Keratinocyte (primary cell): ENCODE results near the gene CDK14. TPM values are rescaled to one million over a fixed set of nuclear protein-coding genes. Genes with fewer than 3 reads are reported as not detected.

Experiments
- DNase-seq: peaks from one replicate; pipeline ENCODE4 v3.0.0-alpha.2; 2011; ENCODE audit warnings: low read depth, missing footprints, low spot score
- FAIRE-seq: peaks from 2 replicates; lab custom pipeline; 2011; peaks lifted over from hg19 to GRCh38; lab: Jason Lieb, UNC
- H2AFZ ChIP-seq: 2 replicates; pipeline ENCODE4 v1.6.0; 2012; ENCODE audit warnings: low read length, control low read depth, inconsistent platforms; ENCODE audit not compliant: control insufficient read depth
- H3K27ac ChIP-seq: 2 replicates; pipeline ENCODE4 v1.5.1; 2011; ENCODE audit warnings: low read length; ENCODE audit not compliant: control insufficient read depth, insufficient read depth
- H3K27me3 ChIP-seq: 3 replicates; pipeline ENCODE4 v1.6.0; 2011; ENCODE audit warnings: low read length; ENCODE audit not compliant: control insufficient read depth, insufficient read depth; ENCODE audit errors: extremely low read depth
- H3K36me3 ChIP-seq, 2 experiments: 2 replicates in 1 of 2; 3 replicates in 1 of 2; pipeline ENCODE4 v1.5.1; 2011; ENCODE audit warnings: low read length in 2 of 2, mild to moderate bottlenecking in 1 of 2; ENCODE audit not compliant: control insufficient read depth in 2 of 2, insufficient read depth in 2 of 2; ENCODE audit errors: extremely low read depth in 1 of 2
- H3K4me1 ChIP-seq: 3 replicates; pipeline ENCODE4 v1.5.1; 2011; ENCODE audit warnings: low read length; ENCODE audit not compliant: control insufficient read depth, insufficient read depth; ENCODE audit errors: extremely low read depth
- H3K4me2 ChIP-seq: 3 replicates; pipeline ENCODE4 v1.6.0; 2011; ENCODE audit warnings: low read depth, low read length; ENCODE audit not compliant: control insufficient read depth, insufficient read depth; ENCODE audit errors: extremely low read depth
- H3K4me3 ChIP-seq, 3 experiments: fragments of 200-600 bp in 1 of 3; sonication (generic) in 1 of 3; 2 replicates in 2 of 3; 3 replicates in 1 of 3; pipeline ENCODE4 v1.5.1; 2011 to 2016; ENCODE audit warnings: low read length in 3 of 3, mild to moderate bottlenecking in 3 of 3, control low read depth in 2 of 3, inconsistent platforms in 1 of 3, low read depth in 1 of 3, mixed read lengths in 1 of 3, mixed run types in 1 of 3, moderate library complexity in 1 of 3; ENCODE audit not compliant: control insufficient read depth in 2 of 3, insufficient read depth in 2 of 3; ENCODE audit errors: extremely low read depth in 1 of 3
- H3K79me2 ChIP-seq: 2 replicates; pipeline ENCODE4 v1.6.0; 2012; ENCODE audit warnings: low read length; ENCODE audit not compliant: control insufficient read depth, insufficient read depth
- H3K9ac ChIP-seq: 3 replicates; pipeline ENCODE4 v1.6.0; 2011; ENCODE audit warnings: low read length; ENCODE audit not compliant: control insufficient read depth, insufficient read depth; ENCODE audit errors: extremely low read depth
- H3K9me1 ChIP-seq: 3 replicates; pipeline ENCODE4 v1.6.0; 2011; ENCODE audit warnings: low read length; ENCODE audit not compliant: control insufficient read depth, insufficient read depth; ENCODE audit errors: extremely low read depth
- H3K9me3 ChIP-seq: 2 replicates; pipeline ENCODE4 v1.5.1; 2012; ENCODE audit warnings: low read depth, low read length; ENCODE audit not compliant: control insufficient read depth
- H4K20me1 ChIP-seq: 3 replicates; pipeline ENCODE4 v1.6.0; 2011; ENCODE audit warnings: low read length; ENCODE audit not compliant: control insufficient read depth, insufficient read depth; ENCODE audit errors: extremely low read depth
- EZH2 ChIP-seq: IDR thresholded peaks from one replicate; pipeline ENCODE4 v1.6.1; 2012; ENCODE audit warnings: inconsistent platforms, mild to moderate bottlenecking, low read length, moderate library complexity
- dilution Hi-C: fragments of 300-500 bp; cut with MboI; formaldehyde crosslinking; loops from one replicate; pipeline ENCODE4 v1.7.0; 2020; ENCODE audit warnings: low sequenced_read_pairs; ENCODE audit not compliant: extremely low pct_ligation_motif_present
- polyA plus RNA-seq, 5 experiments: library from polyadenylated mRNA; depleted of rRNA in 3 of 5; stranded (reverse) in 3 of 5; stranded (forward) in 1 of 5; unstranded in 1 of 5; fragments of >200 nt; gene quantifications; 1 replicate in 1 of 5; 2 replicates in 3 of 5; 3 replicates in 1 of 5; pipeline versions ENCODE4 v1.2.1 to v1.2.3, GENCODE V29; 2011 to 2012; ENCODE audit warnings: missing spikeins in 2 of 5, low read depth in 1 of 5, low replicate concordance in 1 of 5
- TF ChIP-seq, protein P1 (sequence below), 3 experiments: IDR thresholded peaks in 1 of 3; conservative IDR thresholded peaks in 1 of 3; optimal IDR thresholded peaks in 1 of 3; 2 replicates in 2 of 3; 3 replicates in 1 of 3; pipeline versions ENCODE3 to v1.5.1; 2011; ENCODE audit warnings: low read length in 3 of 3, mild to moderate bottlenecking in 3 of 3, moderate library complexity in 2 of 3, control low read depth in 1 of 3, inconsistent platforms in 1 of 3; ENCODE audit not compliant: insufficient read depth in 2 of 3; ENCODE audit errors: extremely low read depth in 1 of 3

The CDK14 gene
- polyA plus RNA-seq, 1 donor (not counting 4 experiments of a cell fraction or from before 2014, with no cell fraction given): 4.0 TPM

DNA sequence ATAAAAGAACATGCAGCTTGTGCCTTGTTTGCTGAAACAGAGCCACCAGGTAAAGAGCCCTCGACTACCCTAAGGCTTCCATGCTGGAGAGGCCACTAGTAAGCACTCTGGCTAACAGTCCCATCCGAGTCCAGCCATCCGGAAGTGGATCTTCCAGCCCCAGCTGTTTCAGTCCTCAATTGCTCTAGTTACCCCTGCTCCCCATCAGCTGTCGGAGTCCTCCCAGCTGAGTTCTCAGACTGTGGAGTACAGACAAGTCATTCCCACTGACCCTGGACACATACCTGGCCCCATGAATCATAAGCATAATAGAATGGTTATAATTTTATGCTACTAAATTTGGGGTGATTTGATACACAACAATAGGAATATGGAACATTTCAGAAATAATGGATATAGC, 654.6 kb downstream of the CDK14 start:
- TF ChIP-seq, protein P1, sequence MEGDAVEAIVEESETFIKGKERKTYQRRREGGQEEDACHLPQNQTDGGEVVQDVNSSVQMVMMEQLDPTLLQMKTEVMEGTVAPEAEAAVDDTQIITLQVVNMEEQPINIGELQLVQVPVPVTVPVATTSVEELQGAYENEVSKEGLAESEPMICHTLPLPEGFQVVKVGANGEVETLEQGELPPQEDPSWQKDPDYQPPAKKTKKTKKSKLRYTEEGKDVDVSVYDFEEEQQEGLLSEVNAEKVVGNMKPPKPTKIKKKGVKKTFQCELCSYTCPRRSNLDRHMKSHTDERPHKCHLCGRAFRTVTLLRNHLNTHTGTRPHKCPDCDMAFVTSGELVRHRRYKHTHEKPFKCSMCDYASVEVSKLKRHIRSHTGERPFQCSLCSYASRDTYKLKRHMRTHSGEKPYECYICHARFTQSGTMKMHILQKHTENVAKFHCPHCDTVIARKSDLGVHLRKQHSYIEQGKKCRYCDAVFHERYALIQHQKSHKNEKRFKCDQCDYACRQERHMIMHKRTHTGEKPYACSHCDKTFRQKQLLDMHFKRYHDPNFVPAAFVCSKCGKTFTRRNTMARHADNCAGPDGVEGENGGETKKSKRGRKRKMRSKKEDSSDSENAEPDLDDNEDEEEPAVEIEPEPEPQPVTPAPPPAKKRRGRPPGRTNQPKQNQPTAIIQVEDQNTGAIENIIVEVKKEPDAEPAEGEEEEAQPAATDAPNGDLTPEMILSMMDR (optimal IDR thresholded peaks at IDR 0.05 in 1 of 3, IDR thresholded peaks at IDR 0.05 in 1 of 3, conservative IDR thresholded peaks at IDR 0.05 in 1 of 3; ENCODE audit: extremely low read depth in 1 of 3, insufficient read depth in 2 of 3, low read length in 3 of 3): no peak
- TF ChIP-seq EZH2: no peak
- dilution Hi-C loops: no loop called here

DNA sequence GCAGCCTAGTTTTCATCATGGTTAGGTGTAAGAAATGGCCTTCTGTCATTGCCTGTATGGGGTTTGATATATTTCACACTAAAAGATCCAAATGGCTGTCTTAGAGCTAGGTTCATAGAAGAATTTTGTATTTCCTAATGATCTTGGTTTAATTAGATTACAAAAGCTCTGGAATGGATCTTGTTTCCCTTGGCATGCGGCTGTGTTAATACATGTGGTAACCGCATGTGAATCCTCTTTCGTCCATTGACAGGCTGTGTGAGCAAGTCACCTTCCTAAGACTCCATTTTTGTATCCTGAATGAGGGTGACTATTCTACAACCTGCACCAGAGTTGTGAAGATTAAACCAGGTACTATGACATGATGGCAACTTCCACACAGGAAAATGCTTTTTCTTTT, 655.8 kb downstream of the CDK14 start:
- TF ChIP-seq EZH2: no peak
- TF ChIP-seq, protein P1 (optimal IDR thresholded peaks at IDR 0.05 in 1 of 3, IDR thresholded peaks at IDR 0.05 in 1 of 3, conservative IDR thresholded peaks at IDR 0.05 in 1 of 3; ENCODE audit: extremely low read depth in 1 of 3, insufficient read depth in 2 of 3, low read length in 3 of 3): no peak
- H3K4me2 ChIP-seq: no peak overlapping the region
- no peaks in the 10 kb centered on the region for H3K9me3 ChIP-seq
- no peak overlapping the region for H2AFZ ChIP-seq
- H3K4me1 ChIP-seq: peaks cover 15% of the 10 kb centered on the region
- no peaks in the 10 kb centered on the region for H3K9me1 ChIP-seq
- H3K79me2 ChIP-seq: no peaks in the 10 kb centered on the region
- no peak overlapping the region for H3K4me3 ChIP-seq
- no peak overlapping the region for H3K9ac ChIP-seq
- dilution Hi-C loops: no loop called here
- no peak for DNase-seq
- no peaks in the 10 kb centered on the region for H4K20me1 ChIP-seq
- FAIRE-seq: no peak
- no peaks in the 10 kb centered on the region for H3K36me3 ChIP-seq
- H3K27me3 ChIP-seq: no peaks in the 10 kb centered on the region
- H3K27ac ChIP-seq: no peak overlapping the region

More for the DNA sequence above, 654.6 kb downstream of the CDK14 start:
- no peak overlapping the region for H3K27ac ChIP-seq
- no peaks in the 10 kb centered on the region for H3K79me2 ChIP-seq
- H3K9me3 ChIP-seq: no peaks in the 10 kb centered on the region
- no peaks in the 10 kb centered on the region for H3K27me3 ChIP-seq
- DNase-seq (no peak), FAIRE-seq (no peak)
- peaks cover 15% of the 10 kb centered on the region for H3K4me1 ChIP-seq
- no peak overlapping the region for H3K4me2 ChIP-seq
- no peaks in the 10 kb centered on the region for H4K20me1 ChIP-seq
- no peak overlapping the region for H2AFZ ChIP-seq
- no peaks in the 10 kb centered on the region for H3K36me3 ChIP-seq
- H3K9ac ChIP-seq: no peak overlapping the region
- H3K9me1 ChIP-seq: no peaks in the 10 kb centered on the region
- H3K4me3 ChIP-seq: no peak overlapping the region

Other genes starting within 250 kb of the CDK14 start
- 14.0 to 26.6 TPM (median 17.0 TPM) in 3 replicates for gene GTPBP10, start 249.6 kb upstream of the CDK14 start, polyA plus RNA-seq
- 59.5 to 71.5 TPM (median 62.5 TPM) in 3 replicates for gene CLDN12, start 192.9 kb upstream of the CDK14 start, polyA plus RNA-seq
- gene PTTG1IP2, start 126.7 kb upstream of the CDK14 start, polyA plus RNA-seq: not detected in 3 replicates